Kidney (tissue), 14 donors: ENCODE results near the gene FMO1. TPM values are rescaled to one million over a fixed set of nuclear protein-coding genes. Genes with fewer than 3 reads are reported as not detected.

Experiments
- DNase-seq, 5 donors: peaks; one replicate each; pipeline ENCODE4 v3.0.0-alpha.2; 2013 to 2020
- FAIRE-seq: peaks from 2 replicates; lab custom pipeline; 2012; peaks lifted over from hg19 to GRCh38; lab: Jason Lieb, UNC
- H3K27ac ChIP-seq, 2 donors: one replicate each; pipeline ENCODE4 v1.7.0; 2013; ENCODE audit warnings: low read depth in 2 of 2, low read length in 2 of 2, inconsistent platforms in 1 of 2
- H3K27me3 ChIP-seq: one replicate; pipeline ENCODE4 v1.7.1; 2013; ENCODE audit warnings: low read length, inconsistent platforms; ENCODE audit not compliant: control insufficient read depth, insufficient read depth
- H3K36me3 ChIP-seq, 3 donors: one replicate each; pipeline versions ENCODE4 v1.7.0 to v1.7.1; 2013; ENCODE audit warnings: low read length in 3 of 3, control low read depth in 1 of 3, inconsistent platforms in 1 of 3; ENCODE audit not compliant: insufficient read depth in 3 of 3, control insufficient read depth in 2 of 3
- H3K4me1 ChIP-seq, 3 donors: one replicate each; pipeline versions ENCODE4 v1.7.0 to v1.7.1; 2013; ENCODE audit warnings: low read length in 3 of 3, inconsistent platforms in 1 of 3, low read depth in 1 of 3; ENCODE audit not compliant: control insufficient read depth in 2 of 3, insufficient read depth in 2 of 3
- H3K4me3 ChIP-seq, 3 donors: one replicate each; pipeline versions ENCODE4 v1.7.0 to v1.8.1; 2013; ENCODE audit warnings: low read length in 3 of 3, control low read depth in 1 of 3, inconsistent platforms in 1 of 3
- H3K9ac ChIP-seq, 3 donors: one replicate each; pipeline versions ENCODE4 v1.7.0 to v1.7.1; 2013; ENCODE audit warnings: low read length in 3 of 3, control low read depth in 1 of 3, inconsistent platforms in 1 of 3
- H3K9me3 ChIP-seq, 3 donors: one replicate each; pipeline versions ENCODE4 v1.7.0 to v1.7.1; 2013; ENCODE audit warnings: low read length in 3 of 3, control low read depth in 1 of 3, inconsistent platforms in 1 of 3; ENCODE audit not compliant: control insufficient read depth in 2 of 3, insufficient read depth in 1 of 3
- CTCF ChIP-seq: IDR thresholded peaks from 3 replicates; pipeline ENCODE4 v1.5.1; 2012; ENCODE audit warnings: mild to moderate bottlenecking, moderate library complexity, borderline replicate concordance; ENCODE audit not compliant: insufficient read depth; ENCODE audit errors: extremely low read depth
- intact Hi-C: fragments of 100-400 bp; cut with DNase I; formaldehyde crosslinking; loops from one replicate; pipeline ENCODE4 v1.11.1; 2022
- polyA plus RNA-seq: library from polyadenylated mRNA; stranded (reverse); fragments of 350-450 nt; fragmentation: Illumina TruSeq; extraction: RNeasy Lipid Tissue Mini Kit (QIAGEN cat#74804); gene quantifications from one replicate; pipeline ENCODE4 v1.2.3, GENCODE V29; 2014; ENCODE audit warnings: low read depth, low replicate concordance; ENCODE audit not compliant: insufficient read depth
- total RNA-seq: library from RNA; stranded (reverse); fragmentation: NEBNext Ultra II Directional; extraction: Animal tissue kit (Norgen Biotek cat#: 25700); gene quantifications from one replicate; pipeline ENCODE4 v1.2.1, GENCODE V29; 2021
- donor health status: control.
- donor health status: control.
- donor health status: control.
- donor health status: control.
- donor health status: control.
- donor health status: DM: yes; HTN: yes; CAD: no.
- donor health status: Normal renal cell carcinoma (clear cell type).

FMO1 gene
- total and polyA plus RNA-seq, 2 donors from 2014 or later, result 16.5 to 116 TPM

GRCh38 chr1:171265686-171266085, 17.4 kb downstream of the FMO1 start:
- Histone ChIP-seq H3K27me3 (no peaks in the 10 kb centered on the region), H3K27ac (no peak overlapping the region), H3K4me3 (no peak overlapping the region), H3K36me3 (no peaks in the 10 kb centered on the region), H3K9me3 (no peaks in the 10 kb centered on the region), H3K9ac (no peak overlapping the region), H3K4me1 (no peaks in the 10 kb centered on the region)
- no peak for TF ChIP-seq CTCF
- FAIRE-seq (no peak), DNase-seq (no peak)
- intact Hi-C loops, result no loop called here

- Histone ChIP-seq H3K27me3 (no peaks in the 10 kb centered on the region), H3K9ac (no peak overlapping the region), H3K4me3 (no peak overlapping the region), H3K9me3 (no peaks in the 10 kb centered on the region), H3K4me1 (no peaks in the 10 kb centered on the region), H3K36me3 (no peaks in the 10 kb centered on the region), H3K27ac (no peak overlapping the region)
- no peak for TF ChIP-seq CTCF
- intact Hi-C loops, result no loop called here
- DNase-seq (no peak), FAIRE-seq (no peak)
These were observed 18.6 kb downstream of the FMO1 start for GRCh38 chr1:171266930-171267329.

- DNase-seq (no peak), FAIRE-seq (no peak)
- H3K27ac ChIP-seq, result no peak overlapping the region
- no peaks in the 10 kb centered on the region for H3K4me1 ChIP-seq
- no peaks in the 10 kb centered on the region for H3K9me3 ChIP-seq
- H3K9ac ChIP-seq, result no peak overlapping the region
- no peaks in the 10 kb centered on the region for H3K27me3 ChIP-seq
- no peaks in the 10 kb centered on the region for H3K36me3 ChIP-seq
- no peak for TF ChIP-seq CTCF
- intact Hi-C loops, result no loop called here
- H3K4me3 ChIP-seq, result no peak overlapping the region
These were observed 19.1 kb downstream of the FMO1 start for GRCh38 chr1:171267391-171267790.

- FAIRE-seq (no peak), DNase-seq (no peak)
- Histone ChIP-seq H3K9me3 (no peaks in the 10 kb centered on the region), H3K4me3 (no peak overlapping the region), H3K27ac (no peak overlapping the region), H3K27me3 (no peaks in the 10 kb centered on the region), H3K36me3 (no peaks in the 10 kb centered on the region), H3K9ac (no peak overlapping the region), H3K4me1 (no peaks in the 10 kb centered on the region)
- intact Hi-C loops, result no loop called here
- no peak for TF ChIP-seq CTCF
These were observed 22.5 kb downstream of the FMO1 start for GRCh38 chr1:171270806-171271205.
